Testis (tissue), 2 donors: Measurements from ENCODE around the gene PXMP2.

Experiments
- POLR2A ChIP-seq: fragments of 450-650 bp; IDR thresholded peaks from one replicate; pipeline ENCODE4 v1.6.1; 2017; ENCODE audit warnings: antibody characterized with exemption, mild to moderate bottlenecking, moderate library complexity
- TF ChIP-seq, protein P1 (sequence below), 3 experiments: fragments of 450-650 bp in 2 of 3; fragments of 200-600 bp in 1 of 3; sonication (generic) in 1 of 3; IDR thresholded peaks; one replicate each; pipeline ENCODE4 v1.5.1; 2016 to 2019; ENCODE audit warnings: antibody characterized with exemption in 3 of 3, mild to moderate bottlenecking in 2 of 3, moderate library complexity in 1 of 3

DNA sequence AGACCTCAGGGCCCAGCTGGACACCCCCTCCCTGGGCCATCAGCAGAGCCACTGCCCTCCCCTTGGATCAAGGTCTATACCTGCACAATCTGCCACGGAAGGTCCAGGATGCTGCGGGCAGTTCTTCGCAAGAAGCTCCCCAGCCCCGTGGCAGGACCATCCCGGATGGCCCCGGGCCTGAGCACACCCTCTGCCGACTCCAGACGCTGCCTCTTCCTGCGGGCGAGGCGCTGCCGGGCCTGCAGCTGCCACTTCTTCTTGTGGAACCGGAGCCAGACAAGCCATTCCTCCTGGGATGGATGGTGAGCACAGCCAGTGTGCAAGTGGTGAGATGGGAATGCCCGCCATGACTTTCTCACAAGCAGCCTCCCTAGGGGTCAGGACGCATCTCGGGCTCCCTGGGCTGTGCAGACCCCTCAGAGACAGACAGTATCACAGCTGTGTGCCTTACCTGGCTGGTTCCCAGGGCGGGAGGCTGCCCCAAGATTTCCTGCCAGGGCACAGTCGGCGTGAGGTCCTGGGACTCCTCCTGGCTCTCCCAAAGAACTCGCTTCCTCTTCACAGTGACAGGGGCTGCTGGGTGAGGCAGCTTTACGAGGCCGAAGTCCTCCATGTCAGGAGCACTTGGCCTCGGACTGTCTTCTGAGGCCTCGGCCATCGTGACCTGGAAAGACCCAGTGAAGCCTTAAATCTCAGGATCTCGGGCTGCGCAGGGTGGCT is 38.0 kb upstream of the PXMP2 start:
- TF ChIP-seq, protein P1, sequence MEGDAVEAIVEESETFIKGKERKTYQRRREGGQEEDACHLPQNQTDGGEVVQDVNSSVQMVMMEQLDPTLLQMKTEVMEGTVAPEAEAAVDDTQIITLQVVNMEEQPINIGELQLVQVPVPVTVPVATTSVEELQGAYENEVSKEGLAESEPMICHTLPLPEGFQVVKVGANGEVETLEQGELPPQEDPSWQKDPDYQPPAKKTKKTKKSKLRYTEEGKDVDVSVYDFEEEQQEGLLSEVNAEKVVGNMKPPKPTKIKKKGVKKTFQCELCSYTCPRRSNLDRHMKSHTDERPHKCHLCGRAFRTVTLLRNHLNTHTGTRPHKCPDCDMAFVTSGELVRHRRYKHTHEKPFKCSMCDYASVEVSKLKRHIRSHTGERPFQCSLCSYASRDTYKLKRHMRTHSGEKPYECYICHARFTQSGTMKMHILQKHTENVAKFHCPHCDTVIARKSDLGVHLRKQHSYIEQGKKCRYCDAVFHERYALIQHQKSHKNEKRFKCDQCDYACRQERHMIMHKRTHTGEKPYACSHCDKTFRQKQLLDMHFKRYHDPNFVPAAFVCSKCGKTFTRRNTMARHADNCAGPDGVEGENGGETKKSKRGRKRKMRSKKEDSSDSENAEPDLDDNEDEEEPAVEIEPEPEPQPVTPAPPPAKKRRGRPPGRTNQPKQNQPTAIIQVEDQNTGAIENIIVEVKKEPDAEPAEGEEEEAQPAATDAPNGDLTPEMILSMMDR (IDR thresholded peaks at IDR 0.05): no peak
- no peak for TF ChIP-seq POLR2A
